ENCODE data around the gene GALNT17.

DNA sequence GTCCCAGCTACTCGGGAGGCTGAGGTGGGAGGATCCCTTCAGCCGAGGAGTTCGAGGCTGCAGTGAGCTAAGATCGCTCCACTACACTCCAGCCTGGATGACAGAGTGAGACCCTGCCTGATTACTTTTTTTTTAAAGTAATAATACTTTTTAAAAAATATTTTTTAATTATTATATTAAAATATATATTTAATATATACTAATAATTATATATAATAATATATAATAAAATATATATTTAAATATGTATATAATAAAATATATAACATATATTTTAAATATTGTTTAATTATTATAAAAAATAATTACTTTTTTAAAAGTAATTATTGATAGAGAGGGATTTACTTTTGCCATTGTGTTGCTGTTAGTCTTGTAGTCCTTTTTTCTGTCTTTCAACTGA, 169.2 kb downstream of the GALNT17 start:
- TF ChIP-seq, protein P1, sequence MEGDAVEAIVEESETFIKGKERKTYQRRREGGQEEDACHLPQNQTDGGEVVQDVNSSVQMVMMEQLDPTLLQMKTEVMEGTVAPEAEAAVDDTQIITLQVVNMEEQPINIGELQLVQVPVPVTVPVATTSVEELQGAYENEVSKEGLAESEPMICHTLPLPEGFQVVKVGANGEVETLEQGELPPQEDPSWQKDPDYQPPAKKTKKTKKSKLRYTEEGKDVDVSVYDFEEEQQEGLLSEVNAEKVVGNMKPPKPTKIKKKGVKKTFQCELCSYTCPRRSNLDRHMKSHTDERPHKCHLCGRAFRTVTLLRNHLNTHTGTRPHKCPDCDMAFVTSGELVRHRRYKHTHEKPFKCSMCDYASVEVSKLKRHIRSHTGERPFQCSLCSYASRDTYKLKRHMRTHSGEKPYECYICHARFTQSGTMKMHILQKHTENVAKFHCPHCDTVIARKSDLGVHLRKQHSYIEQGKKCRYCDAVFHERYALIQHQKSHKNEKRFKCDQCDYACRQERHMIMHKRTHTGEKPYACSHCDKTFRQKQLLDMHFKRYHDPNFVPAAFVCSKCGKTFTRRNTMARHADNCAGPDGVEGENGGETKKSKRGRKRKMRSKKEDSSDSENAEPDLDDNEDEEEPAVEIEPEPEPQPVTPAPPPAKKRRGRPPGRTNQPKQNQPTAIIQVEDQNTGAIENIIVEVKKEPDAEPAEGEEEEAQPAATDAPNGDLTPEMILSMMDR (IDR thresholded peaks at IDR 0.05): no peak
- no peak for TF ChIP-seq EP300 (IDR thresholded peaks at IDR 0.05)
